ENCODE results near the gene CASQ1.

DNA sequence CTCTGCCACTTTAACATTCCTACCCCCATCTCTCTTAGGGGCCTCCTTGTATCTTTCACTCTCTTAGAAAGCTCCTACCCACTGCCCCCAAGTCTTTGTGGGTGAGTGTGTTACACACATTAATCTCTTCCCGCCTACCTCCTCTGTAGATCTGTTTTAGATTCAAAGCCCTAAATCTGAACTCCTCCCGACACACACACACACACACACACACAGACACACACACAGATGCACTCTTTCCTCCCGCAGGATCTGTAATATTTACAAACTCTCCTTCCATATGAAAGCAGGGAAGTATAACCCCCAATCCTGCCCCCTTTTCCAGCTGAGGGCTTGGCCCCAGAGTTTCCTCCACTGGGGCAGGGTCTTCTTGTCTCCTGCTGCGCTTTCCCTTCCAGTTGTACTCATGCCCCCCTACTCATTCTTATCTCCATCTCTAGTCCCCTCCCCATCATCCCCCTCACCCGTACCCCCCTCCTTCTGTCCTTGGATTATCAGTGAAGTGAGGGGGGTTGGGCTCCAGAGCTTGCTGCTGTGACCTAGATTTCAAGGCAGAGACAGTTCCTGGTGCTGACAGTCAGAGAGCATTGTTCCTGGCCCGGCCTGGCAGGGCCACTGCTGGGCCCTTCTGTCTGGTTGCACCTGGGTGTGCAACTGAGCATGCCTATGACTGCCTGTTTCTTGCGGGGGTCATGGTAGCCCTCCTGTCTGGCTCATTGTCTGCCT lies 19.1 kb downstream of the CASQ1 start:
- TF ChIP-seq, protein P1, sequence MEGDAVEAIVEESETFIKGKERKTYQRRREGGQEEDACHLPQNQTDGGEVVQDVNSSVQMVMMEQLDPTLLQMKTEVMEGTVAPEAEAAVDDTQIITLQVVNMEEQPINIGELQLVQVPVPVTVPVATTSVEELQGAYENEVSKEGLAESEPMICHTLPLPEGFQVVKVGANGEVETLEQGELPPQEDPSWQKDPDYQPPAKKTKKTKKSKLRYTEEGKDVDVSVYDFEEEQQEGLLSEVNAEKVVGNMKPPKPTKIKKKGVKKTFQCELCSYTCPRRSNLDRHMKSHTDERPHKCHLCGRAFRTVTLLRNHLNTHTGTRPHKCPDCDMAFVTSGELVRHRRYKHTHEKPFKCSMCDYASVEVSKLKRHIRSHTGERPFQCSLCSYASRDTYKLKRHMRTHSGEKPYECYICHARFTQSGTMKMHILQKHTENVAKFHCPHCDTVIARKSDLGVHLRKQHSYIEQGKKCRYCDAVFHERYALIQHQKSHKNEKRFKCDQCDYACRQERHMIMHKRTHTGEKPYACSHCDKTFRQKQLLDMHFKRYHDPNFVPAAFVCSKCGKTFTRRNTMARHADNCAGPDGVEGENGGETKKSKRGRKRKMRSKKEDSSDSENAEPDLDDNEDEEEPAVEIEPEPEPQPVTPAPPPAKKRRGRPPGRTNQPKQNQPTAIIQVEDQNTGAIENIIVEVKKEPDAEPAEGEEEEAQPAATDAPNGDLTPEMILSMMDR (IDR thresholded peaks at IDR 0.05), result no peak
- TF ChIP-seq POLR2A (IDR thresholded peaks at IDR 0.05), result no peak
